ENCODE data around the gene NRAS. TPM values are rescaled to one million over a fixed set of nuclear protein-coding genes. Genes with fewer than 3 reads are reported as not detected.

Gene NRAS
- total RNA-seq, 2 donors from 2014 or later: 75.0 to 78.0 TPM

GRCh38 chr1:114702737-114703136, 13.8 kb downstream of the NRAS start:
- no peak for DNase-seq
- Mint-ChIP-seq H3K27me3 (ENCODE audit: insufficient read depth) (peaks cover 10% of the 10 kb centered on the region), H3K4me3 (no peak overlapping the region), H3K4me1 (no peaks in the 10 kb centered on the region), H3K36me3 (ENCODE audit: low read depth) (peaks cover 12% of the 10 kb centered on the region), H3K9me3 (no peaks in the 10 kb centered on the region), H3K27ac (no peak overlapping the region)
- H3K27me3 ChIP-seq (ENCODE audit: control insufficient read depth, insufficient read depth, low read length, poor library complexity, severe bottlenecking): peaks cover 8% of the 10 kb centered on the region
- H3K9ac ChIP-seq (ENCODE audit: extremely low read depth, low read length, poor library complexity, severe bottlenecking): no peak overlapping the region
- TF ChIP-seq CTCF (conservative IDR thresholded peaks at IDR 0.05): no peak
- H3K4me3 ChIP-seq (ENCODE audit: low read length): no peak overlapping the region
- H3K4me1 ChIP-seq (ENCODE audit: control insufficient read depth, insufficient read depth, low read length): no peaks in the 10 kb centered on the region
- 92 to 93% methylated on average over 2 to 4 of the region's 5 CpGs for WGBS, 2 experiments (ENCODE audit: insufficient coverage in 1 of 2, insufficient read length in 1 of 2)
- H3K9me3 ChIP-seq (ENCODE audit: control insufficient read depth, low read length): no peaks in the 10 kb centered on the region
- H3K36me3 ChIP-seq (ENCODE audit: control insufficient read depth, insufficient read depth, low read length): peaks cover 37% of the 10 kb centered on the region
- H3K27ac ChIP-seq (ENCODE audit: low read depth, low read length): no peak overlapping the region

GRCh38 chr1:114701931-114702330, 14.6 kb downstream of the NRAS start:
- no peak overlapping the region for H3K27ac ChIP-seq (ENCODE audit: low read depth, low read length)
- Mint-ChIP-seq H3K27ac (no peak overlapping the region), H3K9me3 (no peaks in the 10 kb centered on the region), H3K4me1 (no peaks in the 10 kb centered on the region), H3K27me3 (ENCODE audit: insufficient read depth) (peaks cover 10% of the 10 kb centered on the region), H3K36me3 (ENCODE audit: low read depth) (peaks cover 4% of the 10 kb centered on the region), H3K4me3 (no peak overlapping the region)
- DNase-seq: no peak
- H3K4me1 ChIP-seq (ENCODE audit: control insufficient read depth, insufficient read depth, low read length): no peaks in the 10 kb centered on the region
- H3K27me3 ChIP-seq (ENCODE audit: control insufficient read depth, insufficient read depth, low read length, poor library complexity, severe bottlenecking): peaks cover 8% of the 10 kb centered on the region
- no peak for TF ChIP-seq CTCF (conservative IDR thresholded peaks at IDR 0.05)
- 87% methylated on average over 2 of the region's 2 CpGs; no CpG with 5 or more reads in 1 of the 2 experiments for WGBS, 2 experiments (ENCODE audit: insufficient coverage in 1 of 2, insufficient read length in 1 of 2)
- H3K9me3 ChIP-seq (ENCODE audit: control insufficient read depth, low read length): no peaks in the 10 kb centered on the region
- H3K4me3 ChIP-seq (ENCODE audit: low read length): no peak overlapping the region
- peaks cover 29% of the 10 kb centered on the region for H3K36me3 ChIP-seq (ENCODE audit: control insufficient read depth, insufficient read depth, low read length)
- no peak overlapping the region for H3K9ac ChIP-seq (ENCODE audit: extremely low read depth, low read length, poor library complexity, severe bottlenecking)

GRCh38 chr1:114700036-114700600, 16.5 kb downstream of the NRAS start:
- WGBS, 2 experiments (ENCODE audit: insufficient coverage in 1 of 2, insufficient read length in 1 of 2): 88 to 90% methylated on average over 3 to 4 of the region's 4 CpGs
- H3K4me1 ChIP-seq (ENCODE audit: control insufficient read depth, insufficient read depth, low read length): peaks cover 6% of the 10 kb centered on the region
- DNase-seq: no peak
- Mint-ChIP-seq H3K27ac (no peak overlapping the region), H3K27me3 (ENCODE audit: insufficient read depth) (peaks cover 14% of the 10 kb centered on the region), H3K9me3 (no peaks in the 10 kb centered on the region), H3K36me3 (ENCODE audit: low read depth) (no peaks in the 10 kb centered on the region), H3K4me1 (peaks cover 7% of the 10 kb centered on the region), H3K4me3 (no peak overlapping the region)
- peaks cover 11% of the 10 kb centered on the region for H3K36me3 ChIP-seq (ENCODE audit: control insufficient read depth, insufficient read depth, low read length)
- no peak overlapping the region for H3K27ac ChIP-seq (ENCODE audit: low read depth, low read length)
- no peak overlapping the region for H3K9ac ChIP-seq (ENCODE audit: extremely low read depth, low read length, poor library complexity, severe bottlenecking)
- no peaks in the 10 kb centered on the region for H3K9me3 ChIP-seq (ENCODE audit: control insufficient read depth, low read length)
- TF ChIP-seq CTCF (conservative IDR thresholded peaks at IDR 0.05): no peak
- H3K27me3 ChIP-seq (ENCODE audit: control insufficient read depth, insufficient read depth, low read length, poor library complexity, severe bottlenecking): peaks cover 8% of the 10 kb centered on the region
- no peak overlapping the region for H3K4me3 ChIP-seq (ENCODE audit: low read length)
